Nephron progenitor cell (in vitro differentiated cells): ENCODE data around the gene SLC12A3.

Source experiments
- DNase-seq: peaks from one replicate; pipeline ENCODE4 v3.0.0; 2021
- H3K27ac Mint-ChIP-seq: 2 replicates; pipeline ENCODE4 v1.8.0; 2021; ENCODE audit warnings: mild to moderate bottlenecking, moderate library complexity, mixed read lengths
- H3K27me3 Mint-ChIP-seq: 2 replicates; pipeline ENCODE4 v1.8.0; 2021; ENCODE audit warnings: mild to moderate bottlenecking, low read depth, mixed read lengths; ENCODE audit not compliant: poor library complexity
- H3K36me3 Mint-ChIP-seq: 2 replicates; pipeline ENCODE4 v1.8.0; 2021; ENCODE audit warnings: low read depth, mixed read lengths
- H3K4me1 Mint-ChIP-seq: 2 replicates; pipeline ENCODE4 v1.8.0; 2021; ENCODE audit warnings: mixed read lengths
- H3K4me3 Mint-ChIP-seq: 2 replicates; pipeline ENCODE4 v1.8.0; 2021; ENCODE audit warnings: mild to moderate bottlenecking, moderate library complexity, mixed read lengths
- H3K9me3 Mint-ChIP-seq: 2 replicates; pipeline ENCODE4 v1.8.0; 2021; ENCODE audit warnings: mild to moderate bottlenecking, moderate library complexity, mixed read lengths
- TF ChIP-seq, protein P1 (sequence below): fragments of 200-600 bp; sonication (generic); IDR thresholded peaks from 2 replicates; pipeline ENCODE4 v1.5.0; 2021; ENCODE audit warnings: antibody characterized with exemption

The SLC12A3 gene

DNA sequence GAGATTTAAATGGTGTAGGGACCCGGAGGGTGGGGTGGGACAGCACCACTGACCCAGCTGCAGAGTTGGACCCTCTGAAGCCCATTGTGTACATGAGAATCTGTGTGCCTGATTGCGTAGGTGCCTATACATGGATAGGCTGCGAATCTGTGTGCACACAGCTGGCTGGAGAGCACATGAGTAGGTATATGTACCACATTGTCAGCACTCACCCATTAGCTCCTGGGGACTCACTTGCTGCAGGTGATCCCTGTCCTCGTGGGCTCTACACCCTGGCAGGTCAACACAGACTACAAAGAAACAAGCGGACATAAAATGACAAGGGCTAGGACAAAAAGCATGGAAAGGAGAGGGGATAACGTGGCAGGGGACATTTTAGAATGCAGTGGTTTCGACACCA is 85.4 kb downstream of the SLC12A3 start:
- H3K9me3 Mint-ChIP-seq = no peaks in the 10 kb centered on the region

DNA sequence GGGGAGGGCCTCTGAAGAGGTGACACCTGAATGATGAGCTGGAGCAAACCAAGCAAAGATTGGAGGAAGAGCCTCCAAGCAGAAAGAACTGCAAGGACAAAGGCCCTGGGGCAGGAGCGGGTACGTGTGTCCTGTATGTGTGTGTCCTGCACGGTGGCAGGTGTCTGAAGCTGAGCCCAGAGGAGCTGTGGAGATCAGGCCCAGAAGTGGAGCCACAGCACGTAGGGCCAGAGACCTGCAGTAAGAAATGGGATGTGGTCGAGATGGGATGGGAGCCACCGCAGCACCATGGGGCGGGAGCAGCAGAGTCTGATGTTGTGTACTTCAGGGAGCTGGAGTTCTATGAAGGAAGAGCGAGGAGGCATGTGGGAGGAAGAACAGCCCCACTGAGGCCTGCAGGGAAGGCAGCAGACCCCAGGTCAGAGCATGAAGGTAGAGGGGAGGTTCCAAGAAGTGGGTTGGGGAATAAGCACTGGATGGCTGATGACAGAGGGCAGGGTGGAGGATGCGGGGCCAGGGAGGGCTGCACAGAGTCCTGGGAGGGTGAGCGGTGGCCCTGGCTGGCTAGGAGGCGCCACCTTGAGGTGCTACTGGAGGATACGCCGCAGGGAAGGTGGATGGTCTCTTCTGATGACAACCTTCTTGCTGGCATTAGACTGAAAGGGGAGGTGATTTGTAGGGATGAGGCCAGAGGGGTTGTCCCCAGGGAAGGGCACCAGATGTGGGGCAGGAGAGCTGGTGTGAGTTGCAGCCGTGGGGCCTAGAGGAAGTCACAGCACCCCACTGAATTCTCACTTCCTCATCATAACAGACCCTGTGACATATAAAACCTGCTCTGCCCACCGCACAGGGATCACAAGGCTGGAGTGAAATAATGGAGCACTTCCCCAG is 86.1 kb downstream of the SLC12A3 start:
- Mint-ChIP-seq H3K4me1 (peaks cover 42% of the 10 kb centered on the region), H3K27me3 (peaks cover 5% of the 10 kb centered on the region), H3K27ac (peak overlapping the region; percentile 55), H3K36me3 (no peaks in the 10 kb centered on the region), H3K9me3 (peaks cover 4% of the 10 kb centered on the region), H3K4me3 (peak overlapping the region; percentile 22)
- peak; percentile 61 for DNase-seq
- TF ChIP-seq, protein P1, sequence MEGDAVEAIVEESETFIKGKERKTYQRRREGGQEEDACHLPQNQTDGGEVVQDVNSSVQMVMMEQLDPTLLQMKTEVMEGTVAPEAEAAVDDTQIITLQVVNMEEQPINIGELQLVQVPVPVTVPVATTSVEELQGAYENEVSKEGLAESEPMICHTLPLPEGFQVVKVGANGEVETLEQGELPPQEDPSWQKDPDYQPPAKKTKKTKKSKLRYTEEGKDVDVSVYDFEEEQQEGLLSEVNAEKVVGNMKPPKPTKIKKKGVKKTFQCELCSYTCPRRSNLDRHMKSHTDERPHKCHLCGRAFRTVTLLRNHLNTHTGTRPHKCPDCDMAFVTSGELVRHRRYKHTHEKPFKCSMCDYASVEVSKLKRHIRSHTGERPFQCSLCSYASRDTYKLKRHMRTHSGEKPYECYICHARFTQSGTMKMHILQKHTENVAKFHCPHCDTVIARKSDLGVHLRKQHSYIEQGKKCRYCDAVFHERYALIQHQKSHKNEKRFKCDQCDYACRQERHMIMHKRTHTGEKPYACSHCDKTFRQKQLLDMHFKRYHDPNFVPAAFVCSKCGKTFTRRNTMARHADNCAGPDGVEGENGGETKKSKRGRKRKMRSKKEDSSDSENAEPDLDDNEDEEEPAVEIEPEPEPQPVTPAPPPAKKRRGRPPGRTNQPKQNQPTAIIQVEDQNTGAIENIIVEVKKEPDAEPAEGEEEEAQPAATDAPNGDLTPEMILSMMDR = peak; percentile 51

More for the DNA sequence above, 85.4 kb downstream of the SLC12A3 start:
- H3K36me3 Mint-ChIP-seq = no peaks in the 10 kb centered on the region
- peaks cover 5% of the 10 kb centered on the region for H3K27me3 Mint-ChIP-seq
- no peak overlapping the region for H3K27ac Mint-ChIP-seq
- H3K4me3 Mint-ChIP-seq = no peak overlapping the region
- DNase-seq = no peak
- TF ChIP-seq, protein P1 = no peak
- peaks cover 42% of the 10 kb centered on the region for H3K4me1 Mint-ChIP-seq

DNA sequence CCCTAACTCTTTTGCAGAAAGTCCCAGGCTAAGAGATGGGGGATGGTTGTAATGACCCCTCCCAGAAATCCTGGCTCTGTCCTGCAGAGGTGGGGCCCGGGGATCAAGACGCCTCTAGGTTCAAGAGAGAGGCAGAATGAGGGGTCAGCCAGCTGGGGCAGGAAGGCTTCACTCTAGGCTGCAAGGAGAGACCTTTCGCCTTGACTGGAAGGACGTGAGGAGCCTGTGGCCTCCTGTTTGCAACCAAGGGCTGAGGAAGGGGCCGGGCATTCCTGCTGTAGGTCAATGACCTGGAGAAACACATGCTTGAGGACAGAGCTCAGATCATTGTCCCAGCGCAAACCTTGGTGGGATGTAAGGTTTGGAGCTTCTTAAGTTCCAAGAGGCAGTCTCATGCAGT is 88.0 kb downstream of the SLC12A3 start:
- Mint-ChIP-seq H3K4me3 (no peak overlapping the region), H3K36me3 (no peaks in the 10 kb centered on the region), H3K27ac (no peak overlapping the region), H3K9me3 (peaks cover 5% of the 10 kb centered on the region), H3K4me1 (peaks cover 28% of the 10 kb centered on the region), H3K27me3 (peaks cover 9% of the 10 kb centered on the region)
- TF ChIP-seq, protein P1 = no peak
- no peak for DNase-seq

DNA sequence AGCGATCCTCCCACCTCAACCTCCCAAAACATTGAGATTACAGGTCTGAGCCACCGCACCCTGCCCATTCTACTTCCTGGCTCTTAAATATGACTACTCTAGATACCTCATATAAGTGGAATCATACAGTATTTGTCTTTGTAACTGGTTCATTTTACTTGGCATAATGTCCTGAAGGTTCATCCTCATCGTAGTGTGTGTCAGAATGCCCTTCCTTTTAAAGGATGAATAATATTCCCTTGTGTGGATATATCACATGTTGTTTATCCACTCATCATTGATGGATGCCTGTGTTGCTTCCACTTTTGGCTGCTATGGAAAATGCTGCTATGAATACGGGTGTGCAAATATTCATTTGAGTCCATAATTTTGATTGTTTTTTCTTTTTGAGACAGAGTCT is 91.1 kb downstream of the SLC12A3 start:
- H3K4me3 Mint-ChIP-seq = no peak overlapping the region
- no peak for DNase-seq
- H3K4me1 Mint-ChIP-seq = peaks cover 21% of the 10 kb centered on the region
- no peaks in the 10 kb centered on the region for H3K36me3 Mint-ChIP-seq
- no peak overlapping the region for H3K27ac Mint-ChIP-seq
- TF ChIP-seq, protein P1 = no peak
- H3K27me3 Mint-ChIP-seq = peaks cover 19% of the 10 kb centered on the region
- peaks cover 5% of the 10 kb centered on the region for H3K9me3 Mint-ChIP-seq

DNA sequence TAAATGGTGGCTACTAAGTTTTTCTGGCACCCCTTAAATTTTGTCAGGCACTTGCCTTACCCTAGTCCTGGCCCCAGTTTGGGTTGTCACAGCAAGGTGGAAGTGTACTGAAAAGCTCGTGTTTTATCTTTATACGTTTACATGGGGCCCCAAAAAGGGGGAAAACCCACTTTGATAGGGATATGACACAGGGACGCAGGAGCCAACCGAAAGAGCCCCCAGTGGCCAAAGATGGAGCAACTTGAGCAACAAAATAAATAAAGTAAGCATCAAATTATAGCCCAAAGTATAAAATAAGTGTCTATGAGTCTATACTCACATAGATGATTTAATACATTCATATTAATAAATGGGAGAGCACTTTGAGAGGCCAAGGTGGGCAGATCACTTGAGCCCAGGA is 91.7 kb downstream of the SLC12A3 start:
- peaks cover 22% of the 10 kb centered on the region for H3K27me3 Mint-ChIP-seq
- DNase-seq = no peak

More for the DNA sequence above, 91.7 kb downstream of the SLC12A3 start:
- TF ChIP-seq, protein P1 = no peak
- Mint-ChIP-seq H3K36me3 (no peaks in the 10 kb centered on the region), H3K27ac (no peak overlapping the region), H3K9me3 (peaks cover 5% of the 10 kb centered on the region), H3K4me1 (peaks cover 14% of the 10 kb centered on the region), H3K4me3 (no peak overlapping the region)
